Measurements from ENCODE around the gene ADI1.

Gene ADI1

GRCh38 chr2:3558205-3559014, 39.1 kb upstream of the ADI1 start, which contains the start of gene RNASEH1:
TSS of gene RNASEH1 (minus strand) at chr2:3558333. CDS start at chr2:3558260, 73 bp downstream.
- no peak for TF ChIP-seq CEBPB (IDR thresholded peaks at IDR 0.05)
- TF ChIP-seq, protein P1, sequence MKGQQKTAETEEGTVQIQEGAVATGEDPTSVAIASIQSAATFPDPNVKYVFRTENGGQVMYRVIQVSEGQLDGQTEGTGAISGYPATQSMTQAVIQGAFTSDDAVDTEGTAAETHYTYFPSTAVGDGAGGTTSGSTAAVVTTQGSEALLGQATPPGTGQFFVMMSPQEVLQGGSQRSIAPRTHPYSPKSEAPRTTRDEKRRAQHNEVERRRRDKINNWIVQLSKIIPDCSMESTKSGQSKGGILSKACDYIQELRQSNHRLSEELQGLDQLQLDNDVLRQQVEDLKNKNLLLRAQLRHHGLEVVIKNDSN (IDR thresholded peaks at IDR 0.05): peak; percentile 11; the same call in 1 of the 2 replicates
- peak; percentile 92 for TF ChIP-seq EGR1 (IDR thresholded peaks at IDR 0.05)
- TF ChIP-seq MAX (IDR thresholded peaks at IDR 0.05): peak; percentile 95
- peak; percentile 84 for TF ChIP-seq TAF1 (IDR thresholded peaks at IDR 0.05; ENCODE audit: low read depth)
- TF ChIP-seq EP300 (IDR thresholded peaks at IDR 0.05; ENCODE audit: borderline replicate concordance): no peak
- TF ChIP-seq CREB1 (IDR thresholded peaks at IDR 0.05; ENCODE audit: low read depth): peak; percentile 97
- TF ChIP-seq TCF12 (IDR thresholded peaks at IDR 0.05; ENCODE audit: low read depth): peak; percentile 72
- 0 out of 2 replicates have a peak, but pooled peaks have one; percentile 5 for TF ChIP-seq NFIC (IDR thresholded peaks at IDR 0.05)
- peak; percentile 72 for TF ChIP-seq ZBTB7A (IDR thresholded peaks at IDR 0.05; ENCODE audit: low read depth)

GRCh38 chr2:3557639-3558204, 38.4 kb upstream of the ADI1 start:
- TF ChIP-seq EGR1 (IDR thresholded peaks at IDR 0.05) (no peak), CEBPB (IDR thresholded peaks at IDR 0.05) (no peak), NFIC (IDR thresholded peaks at IDR 0.05) (no peak), YY1 (IDR thresholded peaks at IDR 0.05; ENCODE audit: low read depth) (no peak; the same call in 1 of the 2 replicates), MAX (IDR thresholded peaks at IDR 0.05) (no peak), TEAD4 (IDR thresholded peaks at IDR 0.05) (no peak)

DNA sequence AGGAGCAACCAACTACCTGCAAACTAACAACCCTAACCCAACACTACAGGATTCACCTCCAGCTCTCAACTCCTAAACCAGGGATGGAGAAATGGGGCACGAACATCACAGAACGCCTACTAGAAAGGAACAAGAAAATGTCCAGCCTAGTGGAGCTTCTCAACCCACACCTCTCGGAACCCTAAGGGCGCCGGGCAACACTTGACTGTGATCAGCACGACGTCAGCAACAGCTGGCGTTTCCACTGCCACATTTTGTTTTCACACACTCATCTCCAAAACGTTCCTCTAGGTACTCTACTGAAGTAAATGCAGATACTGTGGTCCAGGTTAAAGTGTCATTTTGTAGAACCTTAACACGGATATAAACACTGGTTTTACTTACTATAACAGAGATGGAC, 34.6 kb upstream of the ADI1 start:
- TF ChIP-seq, protein P1 (IDR thresholded peaks at IDR 0.05): no peak
- TF ChIP-seq, protein P2, sequence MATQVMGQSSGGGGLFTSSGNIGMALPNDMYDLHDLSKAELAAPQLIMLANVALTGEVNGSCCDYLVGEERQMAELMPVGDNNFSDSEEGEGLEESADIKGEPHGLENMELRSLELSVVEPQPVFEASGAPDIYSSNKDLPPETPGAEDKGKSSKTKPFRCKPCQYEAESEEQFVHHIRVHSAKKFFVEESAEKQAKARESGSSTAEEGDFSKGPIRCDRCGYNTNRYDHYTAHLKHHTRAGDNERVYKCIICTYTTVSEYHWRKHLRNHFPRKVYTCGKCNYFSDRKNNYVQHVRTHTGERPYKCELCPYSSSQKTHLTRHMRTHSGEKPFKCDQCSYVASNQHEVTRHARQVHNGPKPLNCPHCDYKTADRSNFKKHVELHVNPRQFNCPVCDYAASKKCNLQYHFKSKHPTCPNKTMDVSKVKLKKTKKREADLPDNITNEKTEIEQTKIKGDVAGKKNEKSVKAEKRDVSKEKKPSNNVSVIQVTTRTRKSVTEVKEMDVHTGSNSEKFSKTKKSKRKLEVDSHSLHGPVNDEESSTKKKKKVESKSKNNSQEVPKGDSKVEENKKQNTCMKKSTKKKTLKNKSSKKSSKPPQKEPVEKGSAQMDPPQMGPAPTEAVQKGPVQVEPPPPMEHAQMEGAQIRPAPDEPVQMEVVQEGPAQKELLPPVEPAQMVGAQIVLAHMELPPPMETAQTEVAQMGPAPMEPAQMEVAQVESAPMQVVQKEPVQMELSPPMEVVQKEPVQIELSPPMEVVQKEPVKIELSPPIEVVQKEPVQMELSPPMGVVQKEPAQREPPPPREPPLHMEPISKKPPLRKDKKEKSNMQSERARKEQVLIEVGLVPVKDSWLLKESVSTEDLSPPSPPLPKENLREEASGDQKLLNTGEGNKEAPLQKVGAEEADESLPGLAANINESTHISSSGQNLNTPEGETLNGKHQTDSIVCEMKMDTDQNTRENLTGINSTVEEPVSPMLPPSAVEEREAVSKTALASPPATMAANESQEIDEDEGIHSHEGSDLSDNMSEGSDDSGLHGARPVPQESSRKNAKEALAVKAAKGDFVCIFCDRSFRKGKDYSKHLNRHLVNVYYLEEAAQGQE (IDR thresholded peaks at IDR 0.05; ENCODE audit: low read depth): no peak
- no peak for TF ChIP-seq TEAD4 (IDR thresholded peaks at IDR 0.05)
- no peak for TF ChIP-seq NFIC (IDR thresholded peaks at IDR 0.05)
- no peak for TF ChIP-seq RAD21 (IDR thresholded peaks at IDR 0.05; ENCODE audit: low read depth)
- TF ChIP-seq EGR1 (IDR thresholded peaks at IDR 0.05): no peak
- no peak for TF ChIP-seq TAF1 (IDR thresholded peaks at IDR 0.05; ENCODE audit: low read depth)
- no peak for TF ChIP-seq TCF12 (IDR thresholded peaks at IDR 0.05; ENCODE audit: low read depth)
- TF ChIP-seq FOXM1 (IDR thresholded peaks at IDR 0.05; ENCODE audit: borderline replicate concordance, low read depth): no peak

- no peak for TF ChIP-seq EGR1 (IDR thresholded peaks at IDR 0.05)
- TF ChIP-seq FOXM1 (IDR thresholded peaks at IDR 0.05; ENCODE audit: borderline replicate concordance, low read depth): no peak
- TF ChIP-seq, protein P2 (IDR thresholded peaks at IDR 0.05; ENCODE audit: low read depth): no peak
- no peak for TF ChIP-seq CEBPB (IDR thresholded peaks at IDR 0.05)
- TF ChIP-seq YY1 (IDR thresholded peaks at IDR 0.05; ENCODE audit: low read depth): no peak
- no peak for TF ChIP-seq MAX (IDR thresholded peaks at IDR 0.05)
- TF ChIP-seq, protein P1 (IDR thresholded peaks at IDR 0.05): no peak
- no peak for TF ChIP-seq RAD21 (IDR thresholded peaks at IDR 0.05; ENCODE audit: low read depth)
- no peak for TF ChIP-seq EP300 (IDR thresholded peaks at IDR 0.05; ENCODE audit: borderline replicate concordance)
- no peak for TF ChIP-seq TAF1 (IDR thresholded peaks at IDR 0.05; ENCODE audit: low read depth)
- TF ChIP-seq CREB1 (IDR thresholded peaks at IDR 0.05; ENCODE audit: low read depth): no peak
- no peak for TF ChIP-seq TCF12 (IDR thresholded peaks at IDR 0.05; ENCODE audit: low read depth)
- TF ChIP-seq TEAD4 (IDR thresholded peaks at IDR 0.05): no peak
- TF ChIP-seq ZBTB7A (IDR thresholded peaks at IDR 0.05; ENCODE audit: low read depth): no peak
- no peak for TF ChIP-seq NFIC (IDR thresholded peaks at IDR 0.05)
Measured at GRCh38 chr2:3547915-3548314, 28.6 kb upstream of the ADI1 start.

Measured in Ishikawa (cell line).